Inferior parietal cortex (tissue), 1 donor: ENCODE data around the gene HPSE2.
"Not testable (repeated sequence)": the region's sequence is repeated elsewhere in the genome, so short reads cannot be mapped to it uniquely, and the experiment has no call there.

Experiments used
- DNase-seq: peaks from one replicate; pipeline ENCODE4 v3.0.0-alpha.2; 2016; ENCODE audit errors: extremely low spot score

HPSE2 gene

DNA sequence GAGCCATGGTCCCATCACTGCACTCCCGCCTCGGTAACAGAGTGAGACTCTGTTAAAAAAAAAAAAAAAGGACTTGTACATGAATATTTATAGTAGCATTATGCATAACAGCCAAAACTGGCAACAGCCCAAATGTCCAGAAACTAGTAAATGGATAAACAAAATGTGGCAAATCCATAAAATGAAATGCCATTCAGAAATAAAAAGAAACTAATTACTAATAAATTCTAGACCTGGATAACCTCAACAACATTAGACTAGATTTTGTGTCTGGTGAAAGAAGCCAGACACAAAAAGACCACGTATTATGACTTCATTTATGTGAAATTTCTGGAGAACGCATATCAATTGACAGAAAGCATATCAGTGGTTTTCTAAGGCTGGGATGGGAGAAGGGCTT is 74.5 kb downstream of the HPSE2 start:
- no peak for DNase-seq

DNA sequence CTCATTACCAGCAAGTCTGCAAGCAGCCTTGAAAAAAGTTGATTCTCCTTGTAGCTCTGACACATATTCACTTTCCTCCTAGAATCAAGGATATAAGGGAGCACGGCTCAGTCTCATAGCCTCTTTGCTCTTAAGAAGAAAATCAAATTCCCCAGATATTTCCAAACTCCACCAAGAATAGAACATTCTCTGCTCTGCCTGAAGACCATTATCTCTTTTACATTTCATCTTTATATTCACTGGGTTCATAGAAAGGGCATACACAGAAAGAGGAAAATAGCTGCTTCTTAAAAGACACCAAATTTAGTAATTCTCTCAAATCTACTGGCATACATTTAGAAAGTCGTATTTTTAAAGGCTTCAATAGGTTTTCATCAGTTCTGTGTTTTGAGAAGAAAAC is 92.0 kb downstream of the HPSE2 start:
- no peak for DNase-seq

GRCh38 chr10:99143011-99143410 is 92.6 kb downstream of the HPSE2 start:
- DNase-seq: no peak

DNA sequence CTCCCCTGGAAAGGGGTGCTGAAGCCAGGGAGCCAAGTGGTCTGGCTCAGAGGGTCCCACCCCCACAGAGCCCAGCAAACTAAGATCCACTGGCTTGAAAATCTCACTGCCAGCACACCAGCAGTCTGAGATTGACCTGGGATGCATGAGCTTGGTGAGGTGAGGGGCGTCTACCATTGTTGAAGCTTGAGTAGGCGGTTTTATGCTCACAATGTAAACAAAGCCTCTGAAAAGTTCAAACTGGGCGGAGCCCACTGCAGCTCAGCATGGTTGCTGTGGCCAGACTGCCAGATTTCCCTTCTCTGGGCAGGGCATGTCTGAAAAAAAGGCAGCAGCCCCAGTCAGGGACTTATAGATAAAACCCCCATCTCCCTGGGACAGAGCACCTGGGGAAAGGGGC is 102.8 kb downstream of the HPSE2 start:
- not testable (repeated sequence) for DNase-seq

- no peak for DNase-seq
Observed at GRCh38 chr10:99125879-99126278, 109.8 kb downstream of the HPSE2 start.

DNA sequence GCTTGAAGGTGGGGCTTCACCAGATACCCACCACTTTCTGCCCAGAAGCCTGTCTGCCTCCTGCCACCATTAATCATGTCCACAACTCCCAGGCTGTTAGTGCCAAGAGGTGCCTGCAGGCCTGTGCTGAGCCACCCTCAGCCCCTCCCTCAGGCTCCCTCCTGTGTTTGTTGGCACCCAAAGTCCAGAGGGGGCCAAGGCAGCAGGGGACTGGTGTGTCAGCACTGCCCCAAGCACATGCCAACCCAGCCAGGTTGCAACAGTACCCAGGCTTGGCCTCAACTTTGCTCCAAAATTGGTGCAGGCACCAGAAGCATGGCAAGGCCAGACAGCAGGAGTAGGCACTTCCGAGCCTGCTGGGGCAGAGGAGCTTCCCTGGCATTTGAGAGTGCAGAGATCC is 111.3 kb downstream of the HPSE2 start:
- DNase-seq: no peak

- no peak for DNase-seq
Observed at GRCh38 chr10:99123851-99124250, 111.8 kb downstream of the HPSE2 start.

GRCh38 chr10:99123336-99123735 is 112.3 kb downstream of the HPSE2 start:
- DNase-seq: no peak

GRCh38 chr10:99119258-99119748 is 116.3 kb downstream of the HPSE2 start:
- no peak for DNase-seq

GRCh38 chr10:99115703-99116102 is 119.9 kb downstream of the HPSE2 start:
- no peak for DNase-seq

DNA sequence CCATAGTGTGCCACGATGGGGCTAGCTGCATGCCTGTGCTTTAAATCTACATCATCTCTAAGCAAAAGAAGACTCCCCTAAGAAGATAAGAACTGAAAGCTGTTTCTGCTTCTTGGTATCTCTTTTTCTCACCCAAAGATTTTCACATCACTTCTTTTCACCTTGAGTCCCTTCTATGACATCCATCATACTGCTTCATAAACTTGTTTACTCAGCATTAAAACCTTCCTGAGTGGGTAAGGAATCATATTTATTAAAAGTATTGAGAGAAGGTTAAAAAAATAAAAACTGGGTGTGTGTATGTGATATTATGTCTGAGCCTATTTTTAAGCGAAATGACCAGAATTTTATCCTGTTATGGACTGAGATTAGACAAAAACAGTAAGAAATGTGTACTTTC is 150.3 kb downstream of the HPSE2 start:
- DNase-seq: no peak

GRCh38 chr10:99084161-99084560 is 151.5 kb downstream of the HPSE2 start:
- DNase-seq: peak; percentile 9

DNA sequence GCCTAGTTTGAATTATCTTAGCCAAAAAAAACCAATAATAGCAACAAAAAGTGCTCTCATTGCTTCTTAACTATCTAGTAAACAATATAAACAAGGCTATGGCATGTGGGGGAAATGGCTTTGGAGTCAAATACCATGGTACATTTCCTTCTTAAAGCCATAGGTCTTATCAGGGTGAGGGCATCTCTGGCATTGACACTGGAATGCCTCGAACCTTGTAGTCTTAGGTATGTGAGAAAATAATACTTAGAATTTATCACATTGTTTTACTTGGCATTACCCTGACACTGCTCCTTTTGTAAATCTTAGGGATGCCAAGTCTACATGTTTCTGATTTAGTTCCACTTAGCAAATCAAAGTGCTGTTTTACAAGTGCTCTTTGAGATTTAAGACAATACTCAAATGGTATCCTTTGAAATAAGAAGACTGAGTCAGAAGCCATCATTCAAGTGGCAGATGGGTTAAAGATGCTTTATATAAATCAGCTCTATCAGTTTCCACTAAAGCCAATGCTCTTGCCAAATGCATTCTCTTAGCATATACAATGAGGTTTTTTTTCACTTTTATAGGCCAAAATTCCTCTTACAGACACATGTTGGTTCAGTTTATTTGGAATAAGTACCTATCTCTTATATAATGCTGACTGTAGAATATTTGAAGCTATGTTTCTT is 155.2 kb downstream of the HPSE2 start:
- DNase-seq: no peak

DNA sequence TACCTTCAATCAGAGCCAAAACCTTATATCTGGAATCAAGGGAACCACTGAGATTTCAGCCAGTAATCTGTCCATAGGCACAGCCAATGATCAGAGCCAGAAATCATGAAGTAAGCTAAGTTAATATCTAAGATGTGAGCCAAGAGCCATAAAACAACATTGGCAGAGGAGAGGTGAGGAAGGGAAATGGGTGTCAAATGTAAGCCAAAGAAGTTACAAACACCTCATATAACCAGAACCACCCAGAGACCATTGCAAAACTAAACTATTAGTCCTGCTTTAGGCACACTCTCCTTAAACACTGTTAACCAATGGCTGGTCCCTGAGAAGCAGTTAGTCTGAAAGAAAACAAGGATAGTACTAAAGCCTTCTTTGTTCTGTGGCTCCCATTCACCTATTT is 173.1 kb downstream of the HPSE2 start:
- no peak for DNase-seq

DNA sequence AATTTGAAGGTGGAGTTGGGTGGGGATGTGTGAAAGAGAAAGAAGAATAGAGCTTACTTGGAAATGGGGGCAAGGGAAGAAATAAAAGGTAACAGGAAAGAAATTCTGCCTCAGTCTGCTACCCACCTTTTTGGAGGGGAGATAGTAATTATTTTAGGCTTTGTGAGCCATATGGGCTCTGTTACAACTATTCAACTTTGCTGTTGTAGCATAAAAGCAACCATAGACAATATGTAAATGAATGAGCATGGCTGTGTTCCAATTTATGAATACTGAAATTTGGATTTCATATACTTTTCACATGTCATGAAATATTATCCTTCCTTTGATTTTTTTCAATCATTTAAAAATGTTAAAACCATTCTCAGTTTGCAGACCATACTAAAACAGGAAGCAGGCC is 176.9 kb downstream of the HPSE2 start:
- DNase-seq: no peak

DNA sequence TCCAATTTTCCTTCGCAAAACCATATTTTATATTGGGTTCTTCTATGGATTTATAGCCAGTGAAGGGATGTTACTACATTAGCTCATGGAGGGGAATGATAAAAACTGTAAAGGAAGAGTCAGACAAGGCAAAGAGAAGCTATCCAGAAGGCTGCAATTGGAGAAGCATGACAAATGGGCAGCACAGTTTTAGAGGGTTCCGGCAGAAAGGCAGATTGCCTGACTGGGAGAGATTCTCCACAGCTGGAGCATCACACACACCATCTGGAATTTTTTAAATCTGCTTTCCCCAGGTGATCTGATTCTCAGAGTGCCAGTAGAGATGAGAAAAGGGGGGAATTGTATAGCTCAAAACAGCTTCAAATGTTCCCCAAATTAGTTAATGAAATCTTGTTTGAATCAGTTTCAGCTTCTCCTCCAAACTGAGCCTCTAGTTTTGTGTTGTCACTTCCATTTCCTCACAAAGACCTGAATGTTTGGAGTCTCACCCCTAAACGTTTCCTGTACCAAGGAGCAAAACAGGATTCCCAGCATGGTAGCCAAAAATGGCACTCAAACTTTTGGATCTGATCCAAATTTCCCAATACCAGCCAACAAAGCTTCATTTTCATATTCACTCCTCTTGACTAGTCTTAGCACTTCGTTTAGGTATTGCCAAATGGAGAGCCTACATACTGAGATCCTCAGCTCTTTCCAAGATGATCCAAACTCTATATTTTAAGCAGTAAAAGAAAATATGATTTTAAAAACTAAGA is 177.5 kb downstream of the HPSE2 start:
- no peak for DNase-seq

DNA sequence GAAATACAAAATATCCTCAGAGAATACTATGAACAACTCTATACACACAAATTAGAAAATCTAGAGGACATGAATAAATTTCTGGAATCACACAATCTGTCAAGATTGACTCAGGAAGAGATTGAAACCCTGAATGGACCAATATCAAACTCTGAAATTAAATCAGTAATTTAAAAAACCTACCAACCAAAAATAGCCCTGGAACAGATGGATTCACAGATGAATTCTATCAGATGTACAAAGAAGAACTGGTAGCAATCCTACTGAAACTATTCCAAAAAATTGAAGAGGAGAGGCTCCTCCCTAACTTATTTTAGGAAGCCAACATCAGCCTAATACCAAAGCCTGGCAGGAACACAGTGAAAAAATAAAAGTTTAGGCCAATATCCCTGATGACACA is 190.0 kb downstream of the HPSE2 start:
- DNase-seq: no peak

GRCh38 chr10:99042051-99042771 is 193.4 kb downstream of the HPSE2 start:
- no peak for DNase-seq

GRCh38 chr10:99041468-99041867 is 194.2 kb downstream of the HPSE2 start:
- DNase-seq: no peak

DNA sequence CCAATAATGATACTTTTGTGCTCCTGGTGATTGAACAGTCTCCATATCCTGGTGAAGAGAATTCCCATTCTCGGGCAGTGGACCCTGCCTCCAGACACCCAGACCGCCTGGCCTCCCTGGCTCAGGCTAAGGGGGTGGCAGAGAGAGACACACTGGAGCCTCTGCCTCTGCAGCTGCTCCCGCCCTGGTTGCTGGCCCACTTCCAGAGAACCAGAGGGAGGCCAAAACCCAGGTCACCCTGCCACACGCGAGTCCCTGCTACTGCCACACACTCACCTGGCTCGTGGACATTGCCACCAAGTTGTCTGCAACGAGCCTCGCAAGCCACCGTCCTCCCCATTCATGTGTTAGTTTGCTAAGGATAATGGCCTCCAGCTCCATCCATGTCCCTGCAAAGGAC is 221.8 kb downstream of the HPSE2 start:
- DNase-seq: no peak

GRCh38 chr10:99010286-99010685 is 225.4 kb downstream of the HPSE2 start:
- DNase-seq: no peak

DNA sequence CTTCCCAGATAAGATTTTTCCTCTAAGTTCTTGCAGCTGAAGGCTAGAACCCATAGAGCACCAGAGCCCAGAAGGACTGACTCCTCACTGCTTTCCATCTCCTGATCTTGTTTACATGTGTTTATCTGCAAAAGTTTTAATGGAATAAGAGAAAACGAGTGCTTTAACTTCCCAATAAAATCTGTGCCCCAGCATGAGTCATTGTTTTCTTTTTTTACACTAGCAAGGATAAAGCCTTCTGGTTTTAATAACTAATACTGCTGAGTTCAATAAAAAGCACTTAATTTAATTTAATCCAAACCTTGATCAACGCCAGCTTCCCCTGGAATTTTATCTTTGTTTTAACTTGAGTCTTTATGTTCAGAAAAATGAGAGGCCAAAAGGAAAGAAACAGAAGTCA is 227.6 kb downstream of the HPSE2 start:
- DNase-seq: no peak

GRCh38 chr10:99007457-99007856 is 228.2 kb downstream of the HPSE2 start:
- DNase-seq: no peak
